HG03575 (cell line): ENCODE data around the gene FCN3.

ENCODE experiments used
- ATAC-seq: cut with Tn5 transposase; IDR thresholded peaks from one replicate; pipeline ENCODE4 v1.9.1; 2021; ENCODE audit not compliant: unreplicated experiment, insufficient number of reproducible peaks, low FRiP score; ENCODE audit errors: extremely low read depth

FCN3 gene

GRCh38 chr1:27381969-27382762 is 7.5 kb upstream of the FCN3 start:
- ATAC-seq, result no peak

- ATAC-seq, result no peak
These were observed 6.4 kb upstream of the FCN3 start for GRCh38 chr1:27380766-27381733.

GRCh38 chr1:27380224-27380623 is 5.6 kb upstream of the FCN3 start:
- ATAC-seq, result no peak

- ATAC-seq, result no peak
These were observed 5.0 kb upstream of the FCN3 start for GRCh38 chr1:27379564-27380122.

GRCh38 chr1:27377760-27378495 is 3.3 kb upstream of the FCN3 start:
- ATAC-seq, result no peak

- ATAC-seq, result no peak
These were observed 1.6 kb downstream of the FCN3 start for GRCh38 chr1:27372808-27373690.

GRCh38 chr1:27372022-27372807 is 2.4 kb downstream of the FCN3 start:
- no peak for ATAC-seq

GRCh38 chr1:27368869-27369582 is 5.6 kb downstream of the FCN3 start:
- ATAC-seq, result no peak

- ATAC-seq, result no peak
These were observed 7.4 kb downstream of the FCN3 start for GRCh38 chr1:27367160-27367650.

GRCh38 chr1:27366411-27367159 is 8.0 kb downstream of the FCN3 start, which contains the start of gene MAP3K6:
MAP3K6 (minus strand) TSS chr1:27366961; CDS start chr1:27366597, 364 bp downstream.
- no peak for ATAC-seq

GRCh38 chr1:27366113-27366410 is 8.6 kb downstream of the FCN3 start:
- no peak for ATAC-seq

- ATAC-seq, result no peak
These were observed 9.1 kb downstream of the FCN3 start for GRCh38 chr1:27365372-27366112.

GRCh38 chr1:27364696-27365371 is 9.8 kb downstream of the FCN3 start:
- ATAC-seq, result no peak

GRCh38 chr1:27363766-27364695 is 10.6 kb downstream of the FCN3 start:
- ATAC-seq, result no peak
